ENCODE measurements around the gene CLC.

DNA sequence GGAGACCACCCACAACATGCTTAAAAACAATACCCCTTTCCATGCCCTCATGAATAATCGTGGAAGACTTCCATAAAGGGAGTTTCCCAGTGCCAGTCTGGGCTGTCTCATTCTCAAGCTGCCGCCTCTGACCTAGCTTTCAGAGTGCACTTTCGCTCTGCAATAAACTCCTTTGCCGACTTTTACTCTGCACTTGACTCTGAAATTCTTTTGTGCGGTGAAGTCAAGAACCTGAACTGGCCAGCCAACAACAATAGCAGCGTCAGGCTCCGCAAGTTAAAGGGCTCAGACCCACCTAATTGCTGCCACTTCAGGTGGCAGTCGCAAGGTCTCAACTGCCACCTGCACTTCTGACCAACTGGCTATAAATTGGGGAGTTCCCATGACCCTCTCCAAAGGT is 30.5 kb upstream of the CLC start:
- TF ChIP-seq, protein P1, sequence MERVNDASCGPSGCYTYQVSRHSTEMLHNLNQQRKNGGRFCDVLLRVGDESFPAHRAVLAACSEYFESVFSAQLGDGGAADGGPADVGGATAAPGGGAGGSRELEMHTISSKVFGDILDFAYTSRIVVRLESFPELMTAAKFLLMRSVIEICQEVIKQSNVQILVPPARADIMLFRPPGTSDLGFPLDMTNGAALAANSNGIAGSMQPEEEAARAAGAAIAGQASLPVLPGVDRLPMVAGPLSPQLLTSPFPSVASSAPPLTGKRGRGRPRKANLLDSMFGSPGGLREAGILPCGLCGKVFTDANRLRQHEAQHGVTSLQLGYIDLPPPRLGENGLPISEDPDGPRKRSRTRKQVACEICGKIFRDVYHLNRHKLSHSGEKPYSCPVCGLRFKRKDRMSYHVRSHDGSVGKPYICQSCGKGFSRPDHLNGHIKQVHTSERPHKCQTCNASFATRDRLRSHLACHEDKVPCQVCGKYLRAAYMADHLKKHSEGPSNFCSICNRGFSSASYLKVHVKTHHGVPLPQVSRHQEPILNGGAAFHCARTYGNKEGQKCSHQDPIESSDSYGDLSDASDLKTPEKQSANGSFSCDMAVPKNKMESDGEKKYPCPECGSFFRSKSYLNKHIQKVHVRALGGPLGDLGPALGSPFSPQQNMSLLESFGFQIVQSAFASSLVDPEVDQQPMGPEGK (CRISPR knock-in tag; IDR thresholded peaks at IDR 0.05; ENCODE audit: borderline replicate concordance) = no peak
- TF ChIP-seq CREB5 (CRISPR knock-in tag; IDR thresholded peaks at IDR 0.05; ENCODE audit: low read depth) = no peak
- TF ChIP-seq TCF4 (CRISPR knock-in tag; IDR thresholded peaks at IDR 0.05; ENCODE audit: borderline replicate concordance) = no peak
- no peak for TF ChIP-seq POU6F1 (CRISPR knock-in tag; IDR thresholded peaks at IDR 0.05; ENCODE audit: borderline replicate concordance, low read depth)
- no peak for TF ChIP-seq RARB (CRISPR knock-in tag; IDR thresholded peaks at IDR 0.05)
- no peak for TF ChIP-seq ARNTL (CRISPR knock-in tag; IDR thresholded peaks at IDR 0.05; ENCODE audit: borderline replicate concordance, low read depth)
- TF ChIP-seq ZFP30 (CRISPR knock-in tag; IDR thresholded peaks at IDR 0.05) = no peak
- no peak for TF ChIP-seq TOX (CRISPR knock-in tag; IDR thresholded peaks at IDR 0.05; ENCODE audit: borderline replicate concordance)
- TF ChIP-seq BACH2 (CRISPR knock-in tag; IDR thresholded peaks at IDR 0.05; ENCODE audit: borderline replicate concordance) = no peak
- TF ChIP-seq, protein P2, sequence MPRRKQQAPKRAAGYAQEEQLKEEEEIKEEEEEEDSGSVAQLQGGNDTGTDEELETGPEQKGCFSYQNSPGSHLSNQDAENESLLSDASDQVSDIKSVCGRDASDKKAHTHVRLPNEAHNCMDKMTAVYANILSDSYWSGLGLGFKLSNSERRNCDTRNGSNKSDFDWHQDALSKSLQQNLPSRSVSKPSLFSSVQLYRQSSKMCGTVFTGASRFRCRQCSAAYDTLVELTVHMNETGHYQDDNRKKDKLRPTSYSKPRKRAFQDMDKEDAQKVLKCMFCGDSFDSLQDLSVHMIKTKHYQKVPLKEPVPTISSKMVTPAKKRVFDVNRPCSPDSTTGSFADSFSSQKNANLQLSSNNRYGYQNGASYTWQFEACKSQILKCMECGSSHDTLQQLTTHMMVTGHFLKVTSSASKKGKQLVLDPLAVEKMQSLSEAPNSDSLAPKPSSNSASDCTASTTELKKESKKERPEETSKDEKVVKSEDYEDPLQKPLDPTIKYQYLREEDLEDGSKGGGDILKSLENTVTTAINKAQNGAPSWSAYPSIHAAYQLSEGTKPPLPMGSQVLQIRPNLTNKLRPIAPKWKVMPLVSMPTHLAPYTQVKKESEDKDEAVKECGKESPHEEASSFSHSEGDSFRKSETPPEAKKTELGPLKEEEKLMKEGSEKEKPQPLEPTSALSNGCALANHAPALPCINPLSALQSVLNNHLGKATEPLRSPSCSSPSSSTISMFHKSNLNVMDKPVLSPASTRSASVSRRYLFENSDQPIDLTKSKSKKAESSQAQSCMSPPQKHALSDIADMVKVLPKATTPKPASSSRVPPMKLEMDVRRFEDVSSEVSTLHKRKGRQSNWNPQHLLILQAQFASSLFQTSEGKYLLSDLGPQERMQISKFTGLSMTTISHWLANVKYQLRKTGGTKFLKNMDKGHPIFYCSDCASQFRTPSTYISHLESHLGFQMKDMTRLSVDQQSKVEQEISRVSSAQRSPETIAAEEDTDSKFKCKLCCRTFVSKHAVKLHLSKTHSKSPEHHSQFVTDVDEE (CRISPR knock-in tag; IDR thresholded peaks at IDR 0.05) = no peak
- TF ChIP-seq GLIS3 (CRISPR knock-in tag; IDR thresholded peaks at IDR 0.05) = no peak
- TF ChIP-seq ESRRG (CRISPR knock-in tag; IDR thresholded peaks at IDR 0.05) = no peak
- TF ChIP-seq ZC3H10 (CRISPR knock-in tag; IDR thresholded peaks at IDR 0.05) = no peak
- no peak for TF ChIP-seq SNAI2 (CRISPR knock-in tag; IDR thresholded peaks at IDR 0.05)
